Activated CD8-positive, alpha-beta memory T cell treated with anti-CD3 and anti-CD28 coated beads, Interleukin-2, amount 50 U/mL, for 1 hour (primary cell): ENCODE measurements around the gene CCNT2.
A peak's percentile ranks its signal among the peaks of the same experiment; 100 is the strongest.
"Not testable (repeated sequence)": the region's sequence is repeated elsewhere in the genome, so short reads cannot be mapped to it uniquely, and the experiment has no call there.

Experiments
- DNase-seq: peaks from one replicate; pipeline ENCODE4 v3.0.0-alpha.2; 2020; ENCODE audit errors: extremely low read depth

The CCNT2 gene

DNA sequence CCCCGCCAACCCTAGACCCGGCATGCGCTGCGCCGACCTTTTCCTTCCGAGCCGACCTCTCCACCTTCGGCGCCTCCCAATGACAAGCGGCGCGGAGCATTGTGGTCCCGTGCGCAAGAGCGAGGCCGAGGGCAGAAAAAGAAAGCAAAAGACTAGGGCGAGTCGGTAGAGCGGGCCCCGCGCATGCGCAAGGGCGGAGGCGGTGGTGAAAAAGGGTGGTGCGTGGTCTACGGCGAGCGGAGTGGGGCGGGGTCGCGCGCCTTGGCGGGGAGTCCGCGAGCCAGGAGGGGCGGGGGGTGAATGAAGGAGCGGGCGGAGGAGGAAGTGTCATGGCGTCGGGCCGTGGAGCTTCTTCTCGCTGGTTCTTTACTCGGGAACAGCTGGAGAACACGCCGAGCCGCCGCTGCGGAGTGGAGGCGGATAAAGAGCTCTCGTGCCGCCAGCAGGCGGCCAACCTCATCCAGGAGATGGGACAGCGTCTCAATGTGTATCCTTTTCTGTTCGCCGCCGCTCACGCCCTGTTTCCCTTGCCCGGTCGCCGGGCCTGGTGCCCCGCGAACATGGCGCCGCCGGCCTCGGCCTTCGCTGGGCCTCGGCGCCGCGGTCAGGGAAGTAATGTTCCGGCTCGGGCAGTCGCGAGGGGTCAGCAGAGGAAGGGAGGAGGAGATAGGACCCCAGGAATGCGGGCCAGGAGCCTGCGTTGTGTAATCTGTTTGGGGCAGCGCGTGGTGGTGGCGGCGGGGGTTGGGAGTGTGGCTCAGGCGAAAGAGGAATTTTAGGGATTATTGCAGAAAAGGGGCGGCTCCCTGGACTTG lies at the start of gene CCNT2:
TSS of gene CCNT2 (plus strand) at position 297 of the 815 bp plus-strand sequence. CDS start at position 330, 33 bp downstream.
- DNase-seq = peak; percentile 96

DNA sequence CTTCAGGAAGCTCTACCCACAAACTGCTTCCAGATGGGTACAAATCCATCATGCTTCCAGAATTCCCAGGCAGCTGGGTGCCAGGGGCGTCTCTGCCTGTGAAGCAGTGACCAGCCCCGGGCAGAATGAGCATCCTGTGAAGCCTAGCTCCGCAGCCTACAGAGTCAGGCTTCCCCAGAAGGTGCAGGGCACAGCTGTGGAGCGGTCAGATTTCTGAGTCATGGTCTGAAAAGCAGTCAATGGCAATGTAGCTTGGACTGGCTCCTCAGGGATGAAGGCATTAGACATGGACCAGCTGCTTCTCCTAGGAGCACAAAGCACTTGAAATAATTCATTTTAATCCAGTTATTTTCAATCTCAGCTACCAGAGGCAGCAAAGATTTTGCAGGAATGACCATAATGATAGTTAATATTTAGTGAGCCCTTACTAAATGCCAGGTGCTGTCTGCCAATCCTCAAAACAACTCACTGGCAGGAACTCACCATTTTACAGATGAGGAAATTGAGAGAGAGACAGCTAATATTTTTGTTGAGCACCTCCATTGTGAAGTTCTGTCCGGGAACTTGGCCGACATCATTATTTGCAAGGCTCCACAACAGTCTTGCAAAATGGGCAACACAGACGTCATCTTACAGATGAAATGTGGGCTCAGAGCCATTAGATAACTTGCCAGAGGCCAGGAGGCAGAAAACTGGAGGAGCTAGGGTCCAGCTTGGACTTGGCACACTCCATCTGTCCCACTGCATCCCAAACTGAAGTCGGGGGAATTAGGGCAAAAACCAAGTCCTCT lies 48.5 kb upstream of the CCNT2 start:
- DNase-seq = no peak

DNA sequence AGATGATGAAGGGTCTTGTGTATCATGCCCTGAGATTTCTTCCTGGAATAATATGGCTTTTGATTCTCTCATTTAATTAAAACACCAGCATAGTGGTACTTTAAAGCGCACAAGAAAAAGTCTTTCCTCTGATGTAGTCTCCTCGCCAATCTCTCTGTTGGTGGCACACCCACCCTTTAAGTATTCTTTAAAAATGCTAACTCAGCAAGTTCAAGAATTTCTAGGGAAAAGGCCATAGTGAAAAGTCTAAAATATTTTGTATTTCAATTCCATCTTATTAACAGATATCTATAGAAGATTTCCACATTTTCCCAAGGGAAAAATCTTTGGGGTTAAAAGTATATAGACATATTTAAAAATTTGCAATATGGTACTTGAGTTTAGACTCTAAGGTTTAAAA lies 45.5 kb upstream of the CCNT2 start:
- no peak for DNase-seq

DNA sequence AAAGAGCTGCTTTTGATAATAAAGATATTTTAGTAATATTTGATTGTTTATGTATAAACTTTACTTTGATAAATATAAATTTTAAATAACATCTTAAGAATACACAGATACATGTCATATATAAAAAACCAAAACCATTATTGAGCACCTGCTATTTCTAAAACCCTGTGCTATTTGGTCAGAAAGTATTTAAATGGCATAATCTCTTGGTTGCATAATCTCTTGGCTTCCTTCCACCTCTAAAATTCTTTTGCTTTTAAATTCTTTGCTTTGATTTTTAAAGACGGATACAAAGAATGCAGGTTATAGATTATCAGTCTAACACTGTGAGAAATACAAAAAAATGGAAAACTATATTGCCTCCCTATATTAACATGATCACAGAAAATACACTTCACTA lies 43.3 kb upstream of the CCNT2 start:
- no peak for DNase-seq

DNA sequence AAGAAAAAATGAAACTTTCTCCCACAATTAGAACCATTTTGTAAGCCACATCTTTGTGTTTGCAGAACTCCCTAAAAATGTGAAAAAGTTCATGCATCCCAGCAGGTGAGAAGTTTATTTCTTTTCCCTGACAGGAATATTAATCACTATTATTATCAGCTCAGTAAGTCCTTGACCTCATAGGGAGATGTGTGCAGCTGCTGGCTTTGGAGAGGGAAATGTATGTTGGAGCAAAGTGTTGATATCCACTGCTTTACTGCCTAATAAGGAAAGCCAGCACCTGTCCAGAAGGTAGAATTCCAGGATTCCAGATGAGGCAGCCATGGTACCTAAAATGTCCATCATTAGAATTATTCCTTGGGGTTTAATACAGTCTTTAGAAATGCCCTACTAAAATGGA lies 35.8 kb upstream of the CCNT2 start:
- no peak for DNase-seq

DNA sequence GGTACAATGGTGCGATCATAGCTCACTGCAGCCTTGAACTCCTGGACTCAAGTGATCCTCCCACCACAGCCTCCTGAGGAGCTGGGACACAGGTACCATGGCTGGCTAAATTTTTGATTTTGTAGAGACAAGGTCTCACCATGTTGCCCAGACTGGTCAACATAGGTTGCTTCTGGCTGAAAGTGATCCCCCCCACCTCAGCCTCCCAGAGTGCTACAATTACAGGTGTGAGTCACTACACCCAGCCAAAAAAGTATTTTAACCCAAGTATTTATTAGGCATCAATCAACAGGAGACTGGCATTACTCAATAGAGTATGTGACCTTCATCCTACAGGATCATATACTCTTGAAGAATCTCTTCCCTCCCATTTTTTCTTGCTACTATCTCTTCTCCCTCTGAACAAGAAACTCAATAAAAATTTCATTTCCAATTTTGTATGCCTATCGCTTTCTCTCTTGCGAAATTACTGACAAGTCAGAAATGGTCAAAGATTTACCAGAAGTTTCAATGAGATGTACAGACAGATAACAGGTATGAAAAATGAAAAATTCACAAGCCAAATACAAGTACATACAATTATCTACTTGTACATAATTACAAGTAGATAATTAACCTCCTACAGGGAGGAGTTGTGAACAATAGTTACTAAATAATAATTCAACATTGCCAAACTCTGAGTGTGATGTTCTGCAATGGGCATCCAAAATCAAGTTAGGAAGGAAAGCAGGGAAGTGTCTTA lies 34.9 kb upstream of the CCNT2 start:
- DNase-seq = no peak

DNA sequence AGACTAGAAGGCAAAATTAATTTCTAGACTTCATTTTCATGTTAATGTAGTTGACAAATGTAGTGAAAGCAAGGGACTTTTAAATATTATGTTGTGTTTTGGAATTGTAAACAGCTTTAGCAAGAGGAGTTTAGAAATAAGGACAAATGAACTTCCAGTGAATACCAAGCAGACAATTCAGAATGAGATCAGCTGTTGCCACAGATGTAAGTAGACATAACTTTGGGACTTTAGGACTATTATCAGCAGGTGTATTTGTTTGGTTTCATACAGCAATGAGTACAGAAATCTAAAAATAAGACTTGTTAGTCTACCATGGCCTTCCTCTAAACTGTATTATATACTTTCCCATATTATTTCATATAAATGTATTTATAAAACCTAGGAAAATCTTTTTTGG lies 34.2 kb upstream of the CCNT2 start:
- DNase-seq = no peak

DNA sequence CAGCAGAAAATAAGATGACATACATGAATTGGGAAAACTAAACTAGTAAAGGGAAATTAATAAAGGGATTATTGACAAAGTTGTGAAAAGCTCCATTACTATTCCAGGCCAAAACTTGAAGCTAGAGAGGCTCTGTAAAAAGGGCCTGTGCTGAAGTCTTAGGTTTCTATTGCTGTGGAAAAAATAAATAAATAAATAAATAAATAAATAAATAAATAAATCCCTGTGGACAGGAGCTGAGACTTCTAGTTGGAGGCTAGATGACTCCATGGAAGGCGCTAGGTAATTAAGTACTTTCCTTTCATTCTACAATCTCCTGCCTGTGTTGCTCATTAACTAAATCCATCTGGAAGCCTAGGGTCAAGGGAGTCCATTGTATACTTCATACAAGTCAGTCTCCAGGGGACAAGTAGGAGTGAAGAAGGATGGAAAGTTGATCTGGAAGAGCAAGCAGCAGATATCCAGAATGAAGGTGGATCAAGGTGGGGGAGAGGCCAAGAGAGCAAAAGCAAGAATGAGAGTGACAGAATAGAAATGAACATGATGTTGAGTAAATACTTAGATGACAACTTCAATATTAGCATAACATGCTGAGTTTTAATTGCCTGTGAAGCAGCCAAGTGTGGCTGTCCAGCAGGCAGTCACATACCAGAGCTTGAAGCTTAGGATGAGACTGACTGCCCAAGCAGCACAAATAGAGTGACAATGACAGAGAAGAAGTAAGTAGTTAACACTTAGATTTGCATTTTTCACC lies 26.2 kb upstream of the CCNT2 start:
- no peak for DNase-seq

DNA sequence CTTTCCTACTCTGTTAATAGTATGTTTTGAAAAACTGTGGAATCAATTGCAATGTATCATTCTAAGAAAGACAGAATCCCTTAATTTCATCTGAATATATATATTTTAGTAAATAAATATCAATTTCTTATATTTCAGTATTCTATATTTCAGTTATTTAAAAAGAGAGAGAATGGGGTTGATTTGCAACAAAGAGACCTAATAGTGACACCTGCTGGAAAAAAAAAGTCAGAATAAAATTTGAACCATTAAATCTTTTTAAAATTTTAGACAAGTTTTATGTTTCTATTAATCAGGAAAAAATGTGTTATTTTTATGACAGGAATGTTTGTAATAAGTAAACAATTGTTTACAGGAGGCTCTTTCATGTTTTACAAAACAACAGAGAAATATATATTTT lies 20.7 kb upstream of the CCNT2 start:
- no peak for DNase-seq

DNA sequence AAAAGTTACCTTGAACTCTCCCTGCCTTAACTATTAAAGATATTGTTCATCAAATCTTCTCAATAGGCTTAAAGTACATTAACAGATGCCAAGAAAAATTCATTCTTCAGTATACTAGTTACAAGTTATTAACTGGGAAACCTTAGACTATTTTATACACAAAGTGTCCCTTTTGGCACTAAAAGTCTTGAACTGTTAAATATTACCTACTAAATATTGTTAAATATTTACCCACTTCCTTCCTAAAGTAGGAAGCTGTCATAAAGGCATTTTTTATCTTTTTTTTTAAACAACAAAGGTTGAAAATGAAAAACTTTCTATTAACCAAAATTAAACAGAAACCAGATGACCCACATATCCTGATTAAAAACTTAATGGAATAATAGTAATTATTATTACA lies 19.4 kb upstream of the CCNT2 start:
- DNase-seq = no peak

DNA sequence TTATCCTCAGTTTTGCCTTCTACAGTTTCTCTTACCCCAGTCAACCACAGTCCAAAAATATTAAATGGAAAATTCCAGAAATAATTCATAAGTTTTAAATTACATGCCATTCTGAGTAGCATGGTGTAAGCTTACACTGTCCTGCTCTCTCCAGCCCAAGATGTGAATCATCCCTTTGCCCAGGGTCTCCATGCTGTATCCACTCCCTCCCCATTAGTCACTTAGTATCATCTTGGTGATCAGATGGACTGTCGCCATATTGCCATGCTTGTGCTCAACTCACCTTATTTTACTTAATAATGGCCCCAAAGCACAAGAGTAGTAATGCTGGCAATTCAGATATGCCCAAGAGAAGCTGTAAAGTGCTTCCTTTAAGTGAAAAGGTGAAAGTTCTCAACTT lies 18.5 kb upstream of the CCNT2 start:
- no peak for DNase-seq

DNA sequence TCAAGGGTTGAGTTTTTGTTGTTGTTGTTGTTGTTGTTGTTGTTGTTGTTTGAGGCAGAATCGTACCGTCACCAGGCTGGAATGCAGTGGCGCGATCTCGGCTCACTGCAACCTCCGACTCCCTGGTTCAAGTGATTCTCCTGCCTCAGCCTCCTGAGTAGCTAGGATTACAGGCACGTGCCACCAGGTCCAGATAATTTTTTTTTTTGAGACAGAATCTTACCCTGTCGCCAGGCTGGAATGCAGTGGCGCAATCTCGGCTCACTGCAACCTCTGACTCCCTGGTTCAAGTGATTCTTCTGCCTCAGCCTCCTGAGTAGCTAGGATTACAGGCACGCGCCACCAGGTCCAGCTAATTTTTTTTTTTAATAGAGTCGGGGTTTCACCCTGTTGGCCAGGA lies 14.9 kb upstream of the CCNT2 start:
- not testable (repeated sequence) for DNase-seq

DNA sequence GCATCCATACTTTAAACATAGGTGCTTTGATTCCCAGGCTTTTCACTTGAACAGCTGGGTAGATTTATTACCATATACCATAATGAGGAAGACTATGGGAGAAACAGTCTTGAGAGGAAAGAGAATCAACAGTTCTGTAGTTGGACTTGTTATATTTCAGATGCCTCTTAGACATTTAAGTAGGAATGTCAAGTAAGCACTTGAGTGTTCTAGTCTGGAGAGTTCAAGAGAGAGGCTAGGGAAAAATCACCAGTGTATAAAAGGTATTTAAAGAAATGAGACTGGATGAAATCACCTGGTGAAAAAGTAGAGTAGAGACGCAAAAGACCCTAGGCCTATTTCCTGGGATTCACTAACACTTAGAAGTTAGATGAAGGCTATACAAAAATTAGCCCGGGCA lies 13.5 kb upstream of the CCNT2 start:
- no peak for DNase-seq

DNA sequence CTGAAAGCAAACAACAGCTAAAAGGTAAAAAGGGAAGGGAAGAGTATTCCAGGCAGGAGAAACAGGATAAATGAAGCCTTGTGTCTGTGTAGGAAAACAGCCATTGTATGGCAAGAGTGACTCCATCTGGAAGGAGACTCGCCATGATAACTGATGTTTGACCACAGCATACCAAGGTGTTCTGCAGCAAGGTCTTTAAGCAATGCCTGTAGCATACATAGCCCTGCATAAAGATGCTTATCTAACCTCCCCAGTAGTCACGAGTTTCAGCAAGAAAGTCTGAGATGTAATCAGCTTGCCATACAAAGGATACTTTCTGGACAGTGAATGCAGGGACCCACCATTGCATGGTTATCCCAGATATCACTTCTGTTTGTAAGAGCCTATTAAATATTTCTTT lies 11.9 kb upstream of the CCNT2 start:
- DNase-seq = no peak

DNA sequence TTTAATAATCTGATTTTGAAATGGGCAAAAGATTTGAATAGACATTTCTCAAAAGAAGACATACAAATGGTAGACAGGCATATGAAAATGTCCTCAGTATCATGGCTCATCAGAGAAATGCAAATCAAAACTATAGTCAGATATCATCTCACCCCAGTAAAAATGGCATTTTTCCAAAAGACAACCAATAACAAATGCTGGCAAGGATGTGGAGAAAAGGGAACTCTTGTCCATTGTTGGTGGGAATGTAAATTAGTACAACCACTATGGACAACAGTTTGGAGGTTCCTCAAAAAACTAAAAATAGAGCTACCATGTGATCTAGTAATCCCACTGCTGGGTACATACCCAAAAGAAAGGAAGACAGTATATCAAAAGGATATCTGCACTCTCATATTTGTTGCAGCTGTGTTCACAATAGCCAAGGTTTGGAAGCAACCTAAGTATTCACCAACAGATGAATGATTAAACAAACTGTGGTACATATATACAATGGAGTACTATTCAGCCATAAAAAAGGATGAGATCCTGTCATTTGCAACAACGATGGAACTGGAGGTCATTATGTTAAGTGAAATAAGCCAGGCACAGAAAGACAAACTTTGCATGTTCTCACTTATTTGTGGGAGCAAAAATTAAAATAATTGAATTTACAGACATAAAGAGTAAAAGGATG lies 11.0 kb upstream of the CCNT2 start:
- DNase-seq = not testable (repeated sequence)

DNA sequence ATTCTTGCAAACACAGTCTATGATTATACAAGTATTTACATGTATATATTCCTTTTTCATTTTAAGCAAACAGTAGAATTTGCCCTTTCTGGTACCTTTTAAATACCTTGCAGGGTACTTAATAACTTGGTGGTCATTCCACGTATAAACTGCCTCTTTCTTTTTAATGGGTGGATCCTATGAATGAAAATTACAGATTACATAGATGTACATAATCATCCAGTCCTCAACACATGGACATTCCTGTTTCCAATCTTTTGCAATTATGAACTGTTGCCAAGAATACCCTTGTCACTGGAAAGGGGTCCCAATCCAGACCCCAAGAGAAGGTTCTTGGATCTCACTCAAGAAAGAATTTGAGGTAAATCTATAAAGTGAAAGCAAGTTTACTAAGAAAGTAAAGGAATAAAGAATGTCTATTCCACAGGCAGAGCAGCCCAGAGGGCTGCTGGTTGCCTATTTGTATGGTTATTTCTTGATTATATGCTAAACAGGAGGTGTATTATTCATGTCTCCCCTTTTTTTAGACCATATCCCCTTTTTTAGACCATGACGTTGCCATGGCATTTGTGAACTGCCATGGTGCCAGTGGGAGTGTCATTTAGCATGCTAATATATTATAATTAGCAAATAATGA lies 7.7 kb upstream of the CCNT2 start:
- no peak for DNase-seq

DNA sequence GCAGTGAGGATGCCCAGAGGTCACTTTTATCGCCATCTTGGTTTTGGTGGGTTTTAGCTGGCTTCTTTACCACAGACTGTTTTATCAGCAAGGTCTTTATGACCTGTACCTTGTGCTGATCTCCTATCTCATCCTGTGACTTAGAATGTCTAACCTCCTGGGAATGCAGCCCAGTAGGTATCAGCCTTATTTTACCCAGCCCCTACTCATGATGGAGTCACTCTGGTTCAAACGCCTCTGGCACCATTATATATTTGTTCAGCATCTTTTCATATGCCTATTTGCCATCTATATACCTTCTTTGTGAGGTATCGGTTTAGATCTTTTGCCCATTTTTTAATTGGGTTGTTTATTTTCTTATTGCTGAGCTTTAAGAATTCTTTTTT lies 7.2 kb upstream of the CCNT2 start:
- no peak for DNase-seq

DNA sequence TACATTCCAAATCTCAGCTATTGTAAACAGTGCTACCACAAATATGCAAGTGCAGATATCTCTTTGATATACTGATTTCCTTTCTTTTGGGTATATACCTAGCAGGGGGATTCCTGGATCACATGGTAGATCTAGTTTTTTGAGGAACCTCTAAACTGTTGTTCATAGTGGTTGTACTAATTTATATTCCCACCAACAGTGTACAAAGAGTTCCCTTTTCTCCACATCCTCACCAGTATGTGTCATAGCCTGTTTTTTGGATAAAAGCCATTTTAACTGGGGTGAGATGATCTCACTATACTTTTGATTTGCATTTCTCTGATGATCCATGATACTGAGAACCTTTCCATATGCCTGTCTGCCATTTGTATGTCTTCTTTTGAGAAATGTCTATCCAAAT lies 6.3 kb upstream of the CCNT2 start:
- DNase-seq = no peak

DNA sequence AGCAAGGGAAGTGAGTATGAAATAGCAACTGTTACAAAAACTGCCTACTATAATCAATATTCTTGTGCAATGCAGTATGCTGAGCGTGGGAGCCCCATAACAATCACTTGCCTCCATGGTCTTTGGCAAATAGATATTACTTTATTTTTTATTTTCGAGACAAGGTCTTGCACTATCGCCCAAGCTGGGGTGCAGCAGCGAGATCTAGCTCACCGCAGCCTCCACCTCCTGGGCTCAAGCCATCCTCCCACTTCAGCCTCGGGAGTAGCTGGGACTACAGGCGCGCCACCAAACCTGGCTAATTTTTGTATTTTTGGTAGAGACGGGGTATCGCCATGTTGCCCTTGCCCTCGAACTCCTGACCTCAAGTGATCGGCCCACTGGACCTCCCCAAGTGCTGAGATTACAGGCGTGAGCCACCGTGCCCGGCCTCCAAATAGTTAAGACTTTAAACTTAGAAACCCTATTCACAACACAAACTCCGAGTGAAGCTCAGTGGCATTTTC lies 1.2 kb upstream of the CCNT2 start:
- no peak for DNase-seq

DNA sequence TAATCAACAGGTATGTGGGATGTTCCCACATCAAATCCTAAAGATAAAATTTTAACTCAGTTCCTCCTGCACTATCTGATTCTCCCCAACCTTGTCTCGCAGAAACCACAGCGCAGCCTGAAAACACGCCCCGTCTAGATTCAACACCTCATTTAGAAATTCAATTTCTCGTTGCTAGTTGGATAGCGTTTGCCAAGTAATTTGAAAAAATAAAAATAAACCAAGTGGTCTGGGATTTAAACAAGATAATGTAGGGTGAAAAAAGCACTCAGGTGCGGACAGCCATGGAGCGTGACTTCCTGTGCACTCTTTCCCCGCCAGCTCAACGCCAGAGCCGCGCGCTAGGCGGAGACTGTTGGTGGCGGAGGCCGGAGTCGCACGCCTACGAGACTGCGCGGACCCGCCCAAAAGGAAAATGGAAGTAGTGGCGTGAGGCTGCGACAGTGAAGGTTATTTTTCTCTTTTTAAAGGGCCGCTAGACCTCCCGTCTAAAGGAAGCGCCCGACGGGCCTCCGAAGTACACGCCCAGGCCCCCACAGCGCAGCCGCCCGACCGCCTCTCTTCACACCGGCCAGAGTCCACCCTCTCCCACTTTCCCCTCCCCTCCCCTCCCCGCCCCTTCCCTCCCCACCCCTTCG lies 615 bp upstream of the CCNT2 start:
- DNase-seq = no peak
